GM19193 (cell line): ENCODE results near the gene PARPBP.

Experiments used
- POLR2A ChIP-seq: IDR thresholded peaks from 4 replicates; pipeline ENCODE4 v1.6.1; 2011; ENCODE audit not compliant: insufficient read depth, insufficient read length; ENCODE audit errors: extremely low read depth

Gene PARPBP, protein sequence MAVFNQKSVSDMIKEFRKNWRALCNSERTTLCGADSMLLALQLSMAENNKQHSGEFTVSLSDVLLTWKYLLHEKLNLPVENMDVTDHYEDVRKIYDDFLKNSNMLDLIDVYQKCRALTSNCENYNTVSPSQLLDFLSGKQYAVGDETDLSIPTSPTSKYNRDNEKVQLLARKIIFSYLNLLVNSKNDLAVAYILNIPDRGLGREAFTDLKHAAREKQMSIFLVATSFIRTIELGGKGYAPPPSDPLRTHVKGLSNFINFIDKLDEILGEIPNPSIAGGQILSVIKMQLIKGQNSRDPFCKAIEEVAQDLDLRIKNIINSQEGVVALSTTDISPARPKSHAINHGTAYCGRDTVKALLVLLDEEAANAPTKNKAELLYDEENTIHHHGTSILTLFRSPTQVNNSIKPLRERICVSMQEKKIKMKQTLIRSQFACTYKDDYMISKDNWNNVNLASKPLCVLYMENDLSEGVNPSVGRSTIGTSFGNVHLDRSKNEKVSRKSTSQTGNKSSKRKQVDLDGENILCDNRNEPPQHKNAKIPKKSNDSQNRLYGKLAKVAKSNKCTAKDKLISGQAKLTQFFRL

DNA sequence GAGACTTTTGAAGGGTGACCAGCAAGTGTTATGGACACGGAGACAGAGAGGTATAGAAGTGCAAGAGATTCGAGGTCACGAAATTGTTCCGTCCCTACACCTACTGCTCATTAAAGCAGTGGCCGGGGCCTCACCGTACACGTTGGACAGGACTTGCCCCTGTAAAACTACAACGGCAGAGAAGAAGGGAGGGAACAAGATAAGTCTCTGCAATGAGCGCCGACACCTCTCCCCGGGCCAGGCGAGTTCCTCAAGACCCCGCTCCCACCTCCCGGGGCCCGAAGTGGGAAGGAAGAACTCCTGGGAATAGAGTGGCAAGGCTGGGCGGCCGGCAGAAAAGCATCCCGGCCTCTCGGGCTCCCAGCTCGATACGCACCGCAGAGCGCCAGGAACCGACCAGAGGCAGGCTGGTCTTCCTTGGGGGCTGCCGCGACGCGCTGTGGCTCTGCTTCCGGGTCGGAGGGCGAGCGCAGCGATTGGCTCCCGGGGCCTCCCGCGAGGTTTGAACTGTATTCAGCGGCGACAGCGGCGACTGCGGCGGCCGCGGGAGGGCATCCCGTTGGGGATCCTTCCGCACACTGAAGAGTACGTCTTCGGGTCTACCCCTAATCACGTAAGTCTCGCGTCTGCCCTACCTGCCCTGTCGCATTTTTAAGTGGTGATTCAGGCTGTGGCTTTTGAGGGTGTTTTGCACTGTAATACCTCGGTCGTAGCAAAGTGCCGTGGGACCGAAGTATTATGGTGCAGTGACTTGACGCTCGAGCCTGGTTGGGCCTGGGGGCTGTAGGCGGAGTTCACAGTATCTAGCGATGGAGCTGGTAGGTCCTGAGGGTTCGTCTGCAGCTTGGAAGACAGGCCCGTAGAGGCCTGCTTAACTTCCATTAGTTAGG lies at the start of gene PARPBP, which contains the start of gene NUP37:
PARPBP (plus strand) TSS at position 510 of the 890 bp plus-strand sequence. CDS start 3,706 bp downstream, outside the sequence.
NUP37 (minus strand) TSS at position 441 of the 890 bp plus-strand sequence. CDS start 1,596 bp downstream, outside the sequence.
- peak; percentile 97 for TF ChIP-seq POLR2A

DNA sequence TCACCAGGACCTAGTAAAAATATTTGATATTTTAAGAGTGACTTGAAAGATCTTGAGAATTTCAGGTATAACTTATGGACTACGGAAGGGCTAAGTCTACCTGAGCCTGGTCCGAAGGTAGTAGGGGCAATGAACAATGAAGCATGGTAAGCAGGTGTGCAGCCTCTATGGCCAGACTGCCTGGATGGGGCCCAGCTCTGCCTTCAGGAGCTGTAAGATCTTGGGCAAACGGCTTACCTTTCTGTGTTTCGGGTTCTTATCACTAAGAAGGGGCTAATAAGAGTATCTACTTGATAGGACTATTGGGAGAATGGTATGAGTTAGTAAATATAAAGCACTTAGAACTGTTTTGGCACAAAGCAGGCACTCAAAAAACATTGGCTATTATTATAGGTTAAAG lies 39.1 kb upstream of the PARPBP start:
- no peak for TF ChIP-seq POLR2A

DNA sequence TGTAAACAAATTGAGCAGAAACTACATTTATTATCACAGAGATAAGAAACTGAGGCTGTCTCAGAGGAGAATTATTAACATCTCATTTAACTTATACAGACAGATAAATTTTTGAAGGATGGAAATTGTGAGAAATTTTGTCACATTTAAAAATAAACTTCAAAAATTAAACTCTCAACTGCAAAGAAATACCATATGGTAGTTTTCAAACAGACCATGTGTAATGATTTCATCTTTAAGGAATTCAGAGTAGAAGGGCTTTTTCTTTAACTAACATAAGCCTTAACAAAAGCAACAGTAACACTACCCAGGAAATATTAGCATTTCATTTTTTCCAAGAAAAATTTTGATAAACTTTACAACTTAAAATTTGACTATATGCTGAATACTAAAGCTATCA lies 26.7 kb upstream of the PARPBP start:
- no peak for TF ChIP-seq POLR2A

DNA sequence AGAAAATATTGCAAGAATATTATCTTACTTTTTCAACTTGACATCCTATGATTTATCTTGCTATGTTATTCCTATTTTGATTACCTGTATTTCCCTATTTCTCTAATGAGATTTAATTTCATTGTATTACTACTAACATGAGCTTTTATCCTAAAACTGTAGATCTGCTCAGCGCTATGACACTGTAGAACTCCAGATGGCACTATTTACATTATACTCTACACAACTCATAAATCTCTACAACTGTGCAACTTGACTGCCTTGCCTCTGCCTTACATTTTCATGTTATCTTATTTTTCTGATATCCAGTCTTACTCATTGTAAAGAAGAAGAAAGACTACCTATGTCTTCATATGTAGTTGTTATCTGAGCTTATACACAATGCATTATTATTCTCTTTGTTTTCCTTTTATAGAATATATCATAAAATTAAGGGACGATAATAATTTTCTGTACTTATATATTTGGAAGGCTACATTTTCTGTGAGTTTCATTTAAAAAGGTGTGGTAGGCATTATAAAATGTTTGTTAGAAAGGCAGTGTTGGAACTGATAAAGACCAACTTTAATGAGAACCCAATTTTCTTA lies 24.2 kb upstream of the PARPBP start:
- no peak for TF ChIP-seq POLR2A

DNA sequence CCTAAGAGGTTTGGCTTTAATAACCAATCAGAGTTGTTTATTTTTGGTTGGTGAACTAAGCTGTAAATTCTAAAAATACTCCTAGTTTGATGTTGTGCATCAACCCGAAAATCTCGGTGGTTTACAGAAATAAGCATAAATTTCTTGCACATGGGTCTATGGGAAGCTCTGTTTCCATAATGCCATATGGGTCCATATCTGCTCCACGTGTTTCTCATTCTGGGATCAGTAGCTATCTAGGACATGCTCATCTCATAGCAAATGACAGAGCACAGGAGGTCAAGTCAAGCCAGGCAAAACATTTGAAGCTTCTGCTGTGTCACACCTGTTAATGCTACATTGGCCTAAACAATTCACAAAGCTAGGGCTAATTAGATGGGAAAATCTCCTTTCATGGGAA lies 23.1 kb upstream of the PARPBP start:
- TF ChIP-seq POLR2A, result no peak

DNA sequence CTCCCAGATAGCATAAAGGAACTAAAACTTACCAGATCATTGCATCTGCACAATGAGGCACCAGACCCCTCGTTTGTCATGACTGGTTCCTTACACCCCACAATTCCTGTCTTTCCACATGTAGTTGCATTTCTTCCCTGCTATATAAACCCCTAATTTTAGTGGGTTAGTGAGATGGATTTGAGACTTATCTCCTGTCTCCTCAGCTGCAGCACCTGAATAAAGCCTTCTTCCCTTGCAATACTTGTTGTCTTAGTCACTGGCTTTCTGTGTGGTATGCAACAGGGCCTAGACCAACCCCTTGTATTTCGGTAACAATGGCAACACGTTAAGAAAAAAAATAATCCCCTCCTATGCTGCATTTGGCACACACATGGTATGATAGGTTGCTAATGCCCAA lies 13.1 kb upstream of the PARPBP start:
- TF ChIP-seq POLR2A, result no peak

DNA sequence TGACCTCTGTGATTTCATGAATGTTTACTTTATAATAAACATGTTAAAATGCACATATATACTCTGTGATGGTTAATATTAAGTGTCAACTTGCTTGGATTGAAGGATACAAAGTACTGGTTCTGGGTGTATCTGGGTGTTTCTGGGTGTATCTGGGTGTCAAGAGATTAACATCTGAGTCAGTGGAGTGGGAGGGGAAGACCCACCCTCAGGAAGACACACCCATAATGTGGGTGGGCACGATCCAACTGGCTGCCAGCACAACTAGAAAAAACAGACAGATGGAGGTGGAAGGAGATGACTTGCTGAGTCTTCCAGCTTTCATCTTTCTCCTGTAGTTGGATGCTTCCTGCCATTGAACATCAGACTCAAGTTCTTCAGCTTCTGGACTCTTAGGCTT lies 12.0 kb upstream of the PARPBP start:
- TF ChIP-seq POLR2A, result no peak

DNA sequence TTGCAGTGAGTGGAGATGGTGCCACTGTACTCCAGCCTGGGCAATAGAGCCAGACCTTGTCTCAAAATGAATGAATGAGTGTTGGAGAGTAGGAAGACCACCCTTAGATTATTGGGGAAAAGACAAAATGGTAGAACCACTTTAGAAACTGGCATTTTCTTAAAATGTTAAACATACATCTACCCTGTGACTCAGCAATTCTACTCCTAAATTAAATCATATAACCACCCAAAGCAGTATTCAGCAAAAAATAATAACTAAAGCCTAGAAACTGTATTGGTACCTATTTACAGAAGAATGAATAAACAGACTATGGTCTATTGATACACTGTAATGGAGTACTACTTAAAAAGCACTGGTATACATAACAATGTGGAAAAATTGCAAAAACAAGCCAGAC lies 9.2 kb upstream of the PARPBP start:
- TF ChIP-seq POLR2A, result no peak

DNA sequence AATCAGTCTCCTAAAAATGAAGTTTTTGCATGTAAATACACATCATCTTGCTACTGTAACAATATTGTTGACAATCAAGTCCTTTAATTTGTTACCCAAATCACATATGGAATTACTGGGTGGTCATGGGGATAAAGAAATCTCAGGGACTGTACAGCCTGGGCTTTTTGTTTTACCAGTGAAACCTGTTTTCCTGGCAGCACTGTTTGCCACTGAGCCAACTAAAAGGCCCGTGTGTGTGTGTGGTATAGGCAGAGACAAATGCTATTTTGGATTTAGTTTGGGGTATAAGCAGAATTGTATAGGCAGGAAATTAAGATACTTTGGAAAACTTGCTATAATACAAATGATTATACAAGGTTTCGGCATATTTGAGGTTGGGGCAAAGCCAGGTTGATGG lies 5.8 kb upstream of the PARPBP start:
- no peak for TF ChIP-seq POLR2A

DNA sequence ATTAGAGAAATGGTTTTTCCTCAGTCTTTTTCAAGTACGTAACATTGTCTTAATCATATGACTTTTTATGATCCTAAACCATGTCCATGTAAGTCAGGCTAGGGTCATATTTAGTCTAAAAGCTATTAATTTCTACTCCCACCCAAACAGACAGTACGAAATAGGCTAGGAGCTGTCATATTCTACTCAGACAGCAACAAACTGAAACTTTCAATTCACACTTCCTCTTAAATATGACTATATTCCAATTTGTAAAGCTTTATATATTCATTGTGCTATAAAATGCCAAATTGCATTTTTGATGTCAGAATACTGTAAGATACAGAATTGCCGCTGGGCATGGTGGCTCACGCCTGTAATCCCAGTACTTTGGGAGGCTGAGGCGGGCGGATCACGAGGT lies 3.6 kb upstream of the PARPBP start:
- no peak for TF ChIP-seq POLR2A

DNA sequence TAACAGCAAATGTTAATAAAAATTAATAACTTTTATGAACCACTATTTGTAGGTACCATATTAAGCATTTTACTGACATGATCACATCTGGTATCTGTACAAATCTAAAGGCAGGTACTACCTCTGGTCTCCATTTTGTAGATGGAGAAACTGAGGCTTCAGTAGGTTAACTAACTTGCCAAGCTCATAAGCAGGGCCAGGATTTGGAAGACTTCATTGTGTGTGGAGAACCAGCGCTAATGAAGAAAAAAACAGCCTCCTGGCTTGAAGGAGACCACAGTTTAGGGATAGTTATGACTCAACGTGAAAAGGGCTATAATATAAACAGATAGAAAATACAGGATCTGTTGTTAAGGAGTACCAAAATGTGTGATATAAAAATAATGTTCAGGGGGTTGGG lies 1.1 kb upstream of the PARPBP start:
- TF ChIP-seq POLR2A, result no peak

DNA sequence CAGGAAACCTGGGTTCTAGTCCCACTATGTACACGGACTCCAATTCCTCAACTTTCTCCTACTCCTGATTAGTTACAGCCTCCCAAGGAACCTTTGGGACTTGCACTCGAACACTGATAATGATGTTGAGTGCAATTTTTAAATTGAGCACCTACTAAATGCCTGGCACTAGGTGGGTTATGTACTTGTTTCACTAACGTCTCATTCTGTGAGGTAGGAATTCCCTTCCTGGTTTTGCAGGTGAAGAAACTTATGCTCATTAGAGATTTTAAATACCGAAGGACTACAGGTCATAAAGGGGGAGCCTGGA lies 536 bp downstream of the PARPBP start:
- no peak for TF ChIP-seq POLR2A

DNA sequence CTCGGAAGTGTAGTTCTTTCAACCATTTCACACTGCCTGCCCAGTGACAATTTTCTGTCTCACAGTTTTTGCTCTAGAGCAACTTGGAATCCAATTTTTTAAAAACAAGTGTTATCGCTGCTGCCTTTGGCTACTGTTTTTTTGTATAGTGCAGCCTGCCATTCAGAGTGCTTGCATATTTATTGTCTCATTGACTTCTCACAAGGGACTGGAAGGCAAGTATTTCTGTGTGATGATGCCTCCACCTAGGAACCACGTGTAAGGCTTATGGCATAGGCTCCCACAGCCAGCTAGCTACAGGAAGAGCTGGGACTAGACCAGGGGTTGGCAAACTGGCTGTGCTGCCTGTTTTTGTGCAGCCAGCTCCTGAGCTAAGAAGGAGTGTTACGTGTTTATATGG lies 903 bp downstream of the PARPBP start:
- no peak for TF ChIP-seq POLR2A

DNA sequence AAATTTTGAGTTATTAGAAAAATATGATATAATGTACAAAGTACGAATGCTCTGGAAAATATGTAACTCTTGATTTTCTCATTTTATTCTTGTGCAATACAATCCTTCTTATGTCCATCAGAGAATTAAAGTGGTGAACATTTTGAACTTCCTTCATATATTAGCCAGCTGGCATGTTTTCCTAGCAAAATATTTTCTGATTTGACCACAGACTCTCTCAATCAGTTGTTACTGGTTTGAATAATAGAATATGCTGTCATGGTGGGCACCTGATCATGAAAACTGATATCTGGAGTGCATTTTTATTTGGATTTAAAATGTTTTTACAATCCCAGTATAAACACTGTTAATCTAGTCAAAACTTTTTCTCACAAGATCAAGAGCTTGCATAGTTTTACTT lies 24.2 kb downstream of the PARPBP start:
- no peak for TF ChIP-seq POLR2A

DNA sequence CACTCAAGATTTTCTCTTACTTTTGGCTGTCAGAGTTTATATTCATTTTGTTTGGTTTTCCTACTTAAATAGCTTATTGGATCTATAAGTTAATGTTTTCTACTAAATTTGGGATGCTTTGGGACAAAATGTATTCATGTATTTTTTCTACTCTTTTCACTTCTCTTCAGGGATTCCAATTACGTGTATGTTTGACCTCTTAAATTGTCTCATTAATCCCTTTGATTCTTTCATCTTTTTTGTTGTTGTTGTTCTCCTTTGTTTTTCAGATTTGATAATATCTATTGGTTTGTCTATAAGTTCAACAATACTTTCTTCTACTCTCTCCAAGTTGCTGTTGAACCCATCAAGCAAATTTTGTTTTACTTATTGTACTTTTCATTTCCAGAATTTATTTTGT lies 43.4 kb downstream of the PARPBP start:
- TF ChIP-seq POLR2A, result no peak
